Tibial artery (tissue), 4 donors: ENCODE results near the gene SRMS.

ENCODE experiments used
- DNase-seq, 2 donors: peaks; one replicate each; pipeline ENCODE4 v3.0.0-alpha.2; 2019
- H3K27ac ChIP-seq, 2 donors: fragments of 200-600 bp; sonication (generic) in 1 of 2; 1 replicate in 1 of 2; 2 replicates in 1 of 2; pipeline ENCODE4 v1.5.1; 2018 to 2019; ENCODE audit warnings: mild to moderate bottlenecking in 1 of 2
- H3K27me3 ChIP-seq, 2 donors: fragments of 200-600 bp; sonication (generic) in 1 of 2; one replicate each; pipeline versions ENCODE4 v1.5.1 to v1.6.0; 2016 to 2019
- H3K36me3 ChIP-seq, 3 donors: fragments of 200-600 bp; sonication (generic) in 2 of 3; one replicate each; pipeline ENCODE4 v1.5.1; 2016 to 2019; ENCODE audit warnings: mild to moderate bottlenecking in 2 of 3
- H3K4me1 ChIP-seq, 4 donors: fragments of 200-600 bp; sonication (generic) in 2 of 4; 1 replicate in 3 of 4; 2 replicates in 1 of 4; pipeline ENCODE4 v1.5.1; 2016 to 2019
- H3K4me3 ChIP-seq, 2 donors: fragments of 200-600 bp; sonication (generic) in 1 of 2; 1 replicate in 1 of 2; 2 replicates in 1 of 2; pipeline ENCODE4 v1.5.1; 2018 to 2019; ENCODE audit warnings: mild to moderate bottlenecking in 2 of 2
- H3K9me3 ChIP-seq, 3 donors: fragments of 200-600 bp; sonication (generic) in 1 of 3; one replicate each; pipeline ENCODE4 v1.5.1; 2016 to 2019
- CTCF ChIP-seq, 2 experiments: fragments of 200-600 bp in 1 of 2; fragments of 450-650 bp in 1 of 2; IDR thresholded peaks; one replicate each; pipeline ENCODE4 v1.5.1; 2017 to 2019; ENCODE audit warnings: antibody characterized with exemption in 2 of 2, mild to moderate bottlenecking in 1 of 2, moderate library complexity in 1 of 2
- intact Hi-C: fragments of 100-400 bp; cut with DNase I; formaldehyde crosslinking; loops from one replicate; pipeline ENCODE4 v1.15.0; 2023; ENCODE audit warnings: low total_unique reads

SRMS gene

GRCh38 chr20:63513207-63513606 is 34.3 kb downstream of the SRMS start:
- peaks cover 0 to 40% of the 10 kb centered on the region in 2 donors for H3K27me3 ChIP-seq
- H3K4me3 ChIP-seq = no peak overlapping the region
- no peaks in the 10 kb centered on the region for H3K36me3 ChIP-seq
- H3K9me3 ChIP-seq = no peaks in the 10 kb centered on the region
- DNase-seq = no peak
- no peaks in the 10 kb centered on the region for H3K4me1 ChIP-seq
- H3K27ac ChIP-seq = no peak overlapping the region
- no peak for TF ChIP-seq CTCF (IDR thresholded peaks at IDR 0.05)
- intact Hi-C loops = no loop called here

- peaks cover 0 to 49% of the 10 kb centered on the region in 2 donors for H3K27me3 ChIP-seq
- H3K27ac ChIP-seq = no peak overlapping the region
- intact Hi-C loops = no loop called here
- H3K4me3 ChIP-seq = no peak overlapping the region
- no peaks in the 10 kb centered on the region for H3K4me1 ChIP-seq
- no peaks in the 10 kb centered on the region for H3K36me3 ChIP-seq
- TF ChIP-seq CTCF (IDR thresholded peaks at IDR 0.05) = no peak
- DNase-seq = no peak
- peaks cover 0 to 18% (median 17%) of the 10 kb centered on the region in 3 donors for H3K9me3 ChIP-seq
Observed at GRCh38 chr20:63509088-63509564, 38.4 kb downstream of the SRMS start.

GRCh38 chr20:63508072-63508768 is 39.3 kb downstream of the SRMS start:
- no peak for TF ChIP-seq CTCF (IDR thresholded peaks at IDR 0.05)
- H3K27ac ChIP-seq = no peak overlapping the region
- intact Hi-C loops = no loop called here
- DNase-seq = no peak
- no peaks in the 10 kb centered on the region for H3K36me3 ChIP-seq
- peaks cover 0 to 18% (median 17%) of the 10 kb centered on the region in 3 donors for H3K9me3 ChIP-seq
- no peaks in the 10 kb centered on the region for H3K4me1 ChIP-seq
- H3K4me3 ChIP-seq = no peak overlapping the region
- peaks cover 0 to 53% of the 10 kb centered on the region in 2 donors for H3K27me3 ChIP-seq

- Histone ChIP-seq H3K4me1 (no peaks in the 10 kb centered on the region), H3K27ac (no peak overlapping the region), H3K36me3 (no peaks in the 10 kb centered on the region), H3K27me3 (peaks cover 0 to 54% of the 10 kb centered on the region in 2 donors), H3K4me3 (no peak overlapping the region), H3K9me3 (peaks cover 0 to 18% (median 17%) of the 10 kb centered on the region in 3 donors)
- intact Hi-C loops = no loop called here
- TF ChIP-seq CTCF (IDR thresholded peaks at IDR 0.05) = no peak
- no peak for DNase-seq
Observed at GRCh38 chr20:63507083-63507743, 40.3 kb downstream of the SRMS start.

GRCh38 chr20:63505723-63506122 is 41.8 kb downstream of the SRMS start:
- intact Hi-C loops = no loop called here

More at GRCh38 chr20:63505723-63506122, 41.8 kb downstream of the SRMS start:
- TF ChIP-seq CTCF (IDR thresholded peaks at IDR 0.05) = no peak
- no peak overlapping the region for H3K27ac ChIP-seq
- H3K27me3 ChIP-seq = peaks cover 0 to 53% of the 10 kb centered on the region in 2 donors
- H3K9me3 ChIP-seq = peaks cover 0 to 18% (median 17%) of the 10 kb centered on the region in 3 donors
- no peaks in the 10 kb centered on the region for H3K4me1 ChIP-seq
- H3K4me3 ChIP-seq = no peak overlapping the region
- DNase-seq = no peak
- no peaks in the 10 kb centered on the region for H3K36me3 ChIP-seq
